GM12873 (cell line): ENCODE measurements around the gene MACROH2A2.

Source experiments
- CTCF ChIP-seq: IDR thresholded peaks from 2 replicates; pipeline ENCODE4 v1.5.1; 2012; ENCODE audit warnings: low read depth, mild to moderate bottlenecking, moderate library complexity, low read length, control low read depth; ENCODE audit not compliant: insufficient read depth; ENCODE audit errors: missing control alignments

Gene MACROH2A2

DNA sequence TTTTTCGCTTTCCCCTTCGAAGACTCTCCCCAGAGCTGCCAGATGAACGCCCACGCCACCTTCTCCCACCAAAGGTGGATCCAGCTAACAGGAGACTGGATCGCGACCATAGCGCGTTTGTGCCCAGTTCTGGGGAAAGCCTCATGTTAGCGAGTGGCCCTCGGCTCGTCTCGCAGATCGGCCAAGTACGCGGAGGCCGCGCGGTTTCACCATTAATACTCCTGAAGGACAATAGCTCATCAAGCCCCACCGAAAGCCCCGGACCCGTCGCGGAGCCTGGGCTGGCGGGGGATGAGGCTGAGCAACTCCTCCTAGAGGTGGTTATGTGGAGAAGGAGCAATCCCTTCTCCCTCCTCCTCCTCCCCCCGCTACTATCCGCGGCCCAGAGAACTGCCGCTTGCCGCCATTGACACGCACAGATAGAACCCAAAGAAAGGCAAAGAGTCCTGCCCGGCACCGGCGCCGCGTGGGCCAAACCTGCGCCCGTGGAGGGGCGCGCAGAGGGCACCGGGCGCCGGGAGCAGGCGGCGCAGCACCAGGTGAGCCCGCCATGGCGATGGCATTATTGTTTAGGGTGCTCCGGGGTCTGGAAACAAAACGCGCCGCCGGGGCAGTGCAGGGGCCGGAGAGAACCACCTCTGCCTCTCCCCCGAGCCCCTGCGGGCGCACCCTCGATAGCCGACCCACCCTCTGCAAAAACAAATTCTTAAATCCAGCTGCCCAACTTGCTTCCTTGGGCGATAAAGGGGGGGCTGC is at the start of gene MACROH2A2:
MACROH2A2 (plus strand) TSS at position 385 of the 756 bp plus-strand sequence. CDS start 22,813 bp downstream, outside the sequence.
- TF ChIP-seq CTCF = no peak

DNA sequence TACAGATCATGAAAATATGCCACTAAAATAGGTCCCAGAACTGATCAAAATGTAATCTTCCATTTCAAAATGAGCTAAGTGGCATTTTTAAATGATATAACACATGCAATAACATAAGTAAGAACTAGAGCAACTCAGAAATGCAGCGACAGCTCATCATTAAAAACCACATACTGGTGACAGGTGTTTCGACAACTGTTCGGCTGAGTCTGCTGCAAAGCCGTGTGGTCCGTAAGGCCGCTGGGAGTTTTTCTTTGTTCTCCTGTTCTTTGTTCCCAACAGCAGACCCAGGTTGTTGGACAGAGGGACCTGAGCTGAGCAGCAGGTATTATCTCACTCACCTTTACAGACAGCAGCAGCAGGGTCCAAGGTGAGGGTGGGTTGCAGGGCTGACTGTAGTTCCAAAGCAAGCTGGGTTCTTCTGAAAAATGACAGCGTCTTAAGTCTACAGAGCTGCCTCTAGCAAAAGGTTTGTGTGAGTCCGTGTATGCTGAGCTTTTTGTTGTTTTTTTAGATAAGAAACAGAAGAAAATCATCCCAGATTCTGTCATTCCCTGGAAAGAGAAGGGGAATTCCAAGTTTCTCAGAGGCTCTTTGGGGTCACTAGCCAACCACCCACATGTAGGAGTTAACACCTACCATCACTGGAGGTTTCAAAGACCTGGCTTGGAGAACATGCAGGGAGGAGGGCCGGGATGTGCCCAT is 45.4 kb upstream of the MACROH2A2 start:
- TF ChIP-seq CTCF = no peak

- no peak for TF ChIP-seq CTCF
Measured at GRCh38 chr10:70031215-70031614, 21.4 kb upstream of the MACROH2A2 start.

DNA sequence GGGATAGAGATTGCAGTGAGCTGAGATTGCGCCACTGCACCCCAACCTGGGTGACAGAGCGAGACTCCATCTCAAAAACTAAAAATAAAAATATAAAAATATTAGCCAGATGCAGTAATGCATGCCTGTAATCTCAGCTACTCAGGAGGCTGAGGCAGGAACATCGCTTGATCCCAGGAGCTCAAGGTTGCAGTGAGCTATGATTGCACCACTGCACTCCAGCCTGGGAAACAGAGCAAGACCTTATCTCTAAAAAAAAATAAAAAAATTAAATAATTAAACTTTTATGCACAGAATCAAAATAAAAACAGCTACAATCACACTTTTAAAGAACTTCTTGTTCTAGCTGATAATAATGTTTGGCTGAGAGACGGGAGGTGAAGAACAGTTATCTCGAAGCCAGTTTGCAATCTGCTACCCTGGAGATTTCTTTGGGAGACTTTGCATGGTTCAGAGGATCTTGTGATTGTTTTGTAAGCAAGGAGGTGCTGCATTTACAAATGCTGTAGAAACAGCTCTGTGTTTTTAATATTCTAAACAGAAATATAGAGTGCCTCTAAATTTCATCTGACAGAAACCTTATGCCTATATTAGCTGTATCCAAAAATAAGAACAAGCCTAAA is 19.9 kb upstream of the MACROH2A2 start:
- no peak for TF ChIP-seq CTCF

GRCh38 chr10:70034232-70034631 is 18.4 kb upstream of the MACROH2A2 start:
- TF ChIP-seq CTCF = no peak

GRCh38 chr10:70035531-70035930 is 17.1 kb upstream of the MACROH2A2 start:
- TF ChIP-seq CTCF = no peak

DNA sequence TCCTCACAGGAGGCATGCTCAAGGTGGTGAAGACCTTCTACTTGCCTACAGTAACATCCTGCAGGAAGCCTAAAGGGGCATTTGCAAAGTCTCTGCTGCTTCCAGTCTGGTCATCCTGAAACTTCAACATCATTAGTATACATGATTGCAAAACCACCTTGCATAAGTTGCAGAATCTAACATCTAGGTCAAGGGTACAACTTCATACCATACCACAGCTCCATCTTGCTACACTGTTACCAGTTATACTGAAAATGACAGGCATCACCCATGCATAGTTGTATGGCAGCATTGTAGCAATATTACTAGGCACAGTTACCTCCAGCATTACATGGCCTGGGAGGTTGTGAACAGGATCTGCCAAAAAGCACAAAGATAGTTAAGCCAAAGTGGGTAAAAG is 13.7 kb upstream of the MACROH2A2 start:
- TF ChIP-seq CTCF = no peak
